Stomach (tissue), 4 donors: ENCODE results near the gene RBM48.

Experiments used
- CTCF ChIP-seq, 7 experiments: fragments of 450-650 bp in 4 of 7; fragments of 200-600 bp in 3 of 7; sonication (generic) in 3 of 7; IDR thresholded peaks; one replicate each; pipeline ENCODE4 v1.5.1; 2016 to 2019; ENCODE audit warnings: antibody characterized with exemption in 7 of 7, control low read depth in 2 of 7, mild to moderate bottlenecking in 1 of 7
- POLR2A ChIP-seq, 4 donors: fragments of 450-650 bp; IDR thresholded peaks; one replicate each; pipeline ENCODE4 v1.6.1; 2016; ENCODE audit warnings: antibody characterized with exemption in 4 of 4, control low read depth in 2 of 4, mild to moderate bottlenecking in 1 of 4, moderate library complexity in 1 of 4

DNA sequence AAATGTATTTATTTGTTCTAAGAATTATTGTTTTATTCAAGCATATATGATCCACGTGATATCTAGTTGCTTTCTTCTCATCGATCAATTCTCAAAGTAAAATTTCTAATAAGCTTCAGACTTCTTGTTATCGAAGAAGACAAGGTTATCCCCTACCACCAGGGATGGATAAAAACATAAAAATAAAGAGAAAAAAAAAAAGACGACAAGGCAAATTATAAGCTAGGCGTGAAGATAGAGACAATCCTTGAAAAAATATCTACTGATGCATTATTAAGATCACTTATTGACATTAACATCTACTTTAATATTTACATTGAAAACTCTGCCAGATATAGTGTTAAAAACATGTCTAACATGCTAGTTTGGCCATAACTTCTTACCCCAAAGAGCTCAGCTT, 19.6 kb upstream of the RBM48 start:
- TF ChIP-seq CTCF (IDR thresholded peaks at IDR 0.05), result no peak
- TF ChIP-seq POLR2A (IDR thresholded peaks at IDR 0.05), result no peak
